GM12801 (cell line): ENCODE data around the gene CDC42.

ENCODE experiments used
- CTCF ChIP-seq: IDR thresholded peaks from one replicate; pipeline ENCODE4 v1.5.1; 2011; ENCODE audit warnings: control low read depth; ENCODE audit not compliant: insufficient read length; ENCODE audit errors: extremely low read depth

Gene CDC42

GRCh38 chr1:22041505-22041904 lies 11.0 kb upstream of the CDC42 start:
- TF ChIP-seq CTCF, result no peak

- no peak for TF ChIP-seq CTCF
These were observed 9.2 kb upstream of the CDC42 start for GRCh38 chr1:22043198-22043769.

GRCh38 chr1:22044690-22045420 lies 7.7 kb upstream of the CDC42 start:
- no peak for TF ChIP-seq CTCF

GRCh38 chr1:22045604-22046228 lies 6.8 kb upstream of the CDC42 start:
- no peak for TF ChIP-seq CTCF

- TF ChIP-seq CTCF, result no peak
These were observed 3.9 kb upstream of the CDC42 start for GRCh38 chr1:22048351-22049192.

GRCh38 chr1:22050330-22050729 lies 2.2 kb upstream of the CDC42 start:
- no peak for TF ChIP-seq CTCF

GRCh38 chr1:22051607-22052114 lies 848 bp upstream of the CDC42 start:
- TF ChIP-seq CTCF, result no peak
